Measurements from ENCODE around the gene CDHR3.

DNA sequence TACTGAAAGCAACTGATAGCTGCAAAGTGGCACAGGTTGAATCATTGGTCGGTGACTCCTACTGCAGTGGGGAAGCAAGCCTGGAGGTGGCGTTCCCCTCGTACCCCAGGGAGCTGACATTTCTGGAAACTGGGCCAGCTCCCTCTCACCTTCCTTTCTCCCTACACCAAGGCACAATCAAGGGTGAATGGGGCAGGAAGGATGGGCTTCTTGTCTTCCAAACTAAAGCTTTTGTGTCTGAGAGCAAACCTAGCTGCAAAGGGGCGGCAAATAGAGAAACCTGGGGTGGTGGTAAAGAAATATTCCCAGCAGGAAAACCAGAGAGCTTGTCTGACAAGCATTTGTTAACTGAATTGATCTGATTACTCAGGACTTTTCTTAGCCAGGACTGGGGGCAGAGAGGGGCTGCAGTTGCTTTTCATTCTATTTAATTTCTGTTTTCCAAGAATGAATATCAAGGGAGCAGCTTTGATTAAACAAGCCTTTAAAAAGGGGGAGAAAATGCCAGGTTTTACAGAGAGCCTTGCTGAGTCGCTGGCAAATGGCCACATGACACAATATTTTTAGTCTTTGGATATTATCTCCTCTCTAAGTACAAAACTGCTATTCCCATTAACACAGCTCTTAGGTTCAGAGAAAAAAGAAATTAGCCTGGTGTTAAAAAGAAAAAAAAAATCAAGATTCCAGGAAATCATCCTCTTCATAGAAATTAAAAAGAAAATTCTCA, 27.8 kb downstream of the CDHR3 start:
- TF ChIP-seq SRSF1 (IDR thresholded peaks at IDR 0.05; ENCODE audit: low read depth, low read length) (no peak), ZC3H11A (IDR thresholded peaks at IDR 0.05; ENCODE audit: low read depth, low read length) (no peak), SIN3A (IDR thresholded peaks at IDR 0.05; ENCODE audit: borderline replicate concordance in 2 of 2, control insufficient read depth in 1 of 2, low read depth in 2 of 2, low read length in 2 of 2) (no peak), ZNF263 (CRISPR knock-in tag; IDR thresholded peaks at IDR 0.05; ENCODE audit: borderline replicate concordance) (no peak), ZNF766 (CRISPR knock-in tag; conservative IDR thresholded peaks at IDR 0.05) (no peak), SMAD2 (IDR thresholded peaks at IDR 0.05; ENCODE audit: low read depth, low read length) (no peak), CHCHD3 (CRISPR knock-in tag; IDR thresholded peaks at IDR 0.05) (no peak)
- TF ChIP-seq, protein P1, sequence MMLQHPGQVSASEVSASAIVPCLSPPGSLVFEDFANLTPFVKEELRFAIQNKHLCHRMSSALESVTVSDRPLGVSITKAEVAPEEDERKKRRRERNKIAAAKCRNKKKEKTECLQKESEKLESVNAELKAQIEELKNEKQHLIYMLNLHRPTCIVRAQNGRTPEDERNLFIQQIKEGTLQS (IDR thresholded peaks at IDR 0.05): no peak
- TF ChIP-seq, protein P1 (CRISPR knock-in tag; conservative IDR thresholded peaks at IDR 0.05): no peak
- TF ChIP-seq, protein P2, sequence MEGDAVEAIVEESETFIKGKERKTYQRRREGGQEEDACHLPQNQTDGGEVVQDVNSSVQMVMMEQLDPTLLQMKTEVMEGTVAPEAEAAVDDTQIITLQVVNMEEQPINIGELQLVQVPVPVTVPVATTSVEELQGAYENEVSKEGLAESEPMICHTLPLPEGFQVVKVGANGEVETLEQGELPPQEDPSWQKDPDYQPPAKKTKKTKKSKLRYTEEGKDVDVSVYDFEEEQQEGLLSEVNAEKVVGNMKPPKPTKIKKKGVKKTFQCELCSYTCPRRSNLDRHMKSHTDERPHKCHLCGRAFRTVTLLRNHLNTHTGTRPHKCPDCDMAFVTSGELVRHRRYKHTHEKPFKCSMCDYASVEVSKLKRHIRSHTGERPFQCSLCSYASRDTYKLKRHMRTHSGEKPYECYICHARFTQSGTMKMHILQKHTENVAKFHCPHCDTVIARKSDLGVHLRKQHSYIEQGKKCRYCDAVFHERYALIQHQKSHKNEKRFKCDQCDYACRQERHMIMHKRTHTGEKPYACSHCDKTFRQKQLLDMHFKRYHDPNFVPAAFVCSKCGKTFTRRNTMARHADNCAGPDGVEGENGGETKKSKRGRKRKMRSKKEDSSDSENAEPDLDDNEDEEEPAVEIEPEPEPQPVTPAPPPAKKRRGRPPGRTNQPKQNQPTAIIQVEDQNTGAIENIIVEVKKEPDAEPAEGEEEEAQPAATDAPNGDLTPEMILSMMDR (IDR thresholded peaks at IDR 0.05 in 2 of 3, conservative IDR thresholded peaks at IDR 0.05 in 1 of 3; ENCODE audit: insufficient read depth in 2 of 3, low read depth in 1 of 3, low read length in 3 of 3): peak; percentile 50 to 59 (median 58)
- TF ChIP-seq, protein P3, sequence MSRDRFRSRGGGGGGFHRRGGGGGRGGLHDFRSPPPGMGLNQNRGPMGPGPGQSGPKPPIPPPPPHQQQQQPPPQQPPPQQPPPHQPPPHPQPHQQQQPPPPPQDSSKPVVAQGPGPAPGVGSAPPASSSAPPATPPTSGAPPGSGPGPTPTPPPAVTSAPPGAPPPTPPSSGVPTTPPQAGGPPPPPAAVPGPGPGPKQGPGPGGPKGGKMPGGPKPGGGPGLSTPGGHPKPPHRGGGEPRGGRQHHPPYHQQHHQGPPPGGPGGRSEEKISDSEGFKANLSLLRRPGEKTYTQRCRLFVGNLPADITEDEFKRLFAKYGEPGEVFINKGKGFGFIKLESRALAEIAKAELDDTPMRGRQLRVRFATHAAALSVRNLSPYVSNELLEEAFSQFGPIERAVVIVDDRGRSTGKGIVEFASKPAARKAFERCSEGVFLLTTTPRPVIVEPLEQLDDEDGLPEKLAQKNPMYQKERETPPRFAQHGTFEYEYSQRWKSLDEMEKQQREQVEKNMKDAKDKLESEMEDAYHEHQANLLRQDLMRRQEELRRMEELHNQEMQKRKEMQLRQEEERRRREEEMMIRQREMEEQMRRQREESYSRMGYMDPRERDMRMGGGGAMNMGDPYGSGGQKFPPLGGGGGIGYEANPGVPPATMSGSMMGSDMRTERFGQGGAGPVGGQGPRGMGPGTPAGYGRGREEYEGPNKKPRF (IDR thresholded peaks at IDR 0.05; ENCODE audit: low read depth, low read length): no peak

Data from K562 (cell line).